PC-9 (cell line): ENCODE measurements around the gene EIF4A3.

Source experiments
- EZH2 ChIP-seq: fragments of 200-600 bp; sonication (generic); IDR thresholded peaks from 2 replicates; pipeline ENCODE4 v1.8.0; 2017; ENCODE audit warnings: antibody characterized with exemption, low read depth
- TF ChIP-seq, protein P1 (sequence below): fragments of 200-600 bp; sonication (generic); conservative IDR thresholded peaks from 2 replicates; pipeline ENCODE4 v1.6.1; 2017; ENCODE audit warnings: mixed run types, antibody characterized with exemption, mild to moderate bottlenecking, moderate library complexity

DNA sequence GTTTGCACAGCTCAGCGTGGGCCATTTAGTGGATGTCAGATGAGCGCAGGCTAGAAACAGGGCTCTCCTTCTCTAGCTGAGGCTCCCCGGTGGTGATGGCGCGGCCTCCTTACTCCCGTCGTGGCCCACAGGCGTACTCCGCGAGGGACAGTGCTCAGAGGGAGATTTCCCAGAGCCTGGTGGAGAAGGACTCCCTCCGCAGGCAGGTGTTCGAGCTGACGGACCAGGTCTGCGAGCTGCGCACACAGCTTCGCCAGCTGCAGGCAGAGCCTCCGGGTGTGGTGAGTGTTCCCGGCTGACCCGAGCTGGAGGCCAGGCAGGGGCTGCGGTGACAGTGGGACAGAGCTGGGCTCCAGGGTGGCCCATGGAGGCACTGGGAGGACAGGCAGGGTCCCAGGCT is 44.3 kb upstream of the EIF4A3 start:
- TF ChIP-seq, protein P1, sequence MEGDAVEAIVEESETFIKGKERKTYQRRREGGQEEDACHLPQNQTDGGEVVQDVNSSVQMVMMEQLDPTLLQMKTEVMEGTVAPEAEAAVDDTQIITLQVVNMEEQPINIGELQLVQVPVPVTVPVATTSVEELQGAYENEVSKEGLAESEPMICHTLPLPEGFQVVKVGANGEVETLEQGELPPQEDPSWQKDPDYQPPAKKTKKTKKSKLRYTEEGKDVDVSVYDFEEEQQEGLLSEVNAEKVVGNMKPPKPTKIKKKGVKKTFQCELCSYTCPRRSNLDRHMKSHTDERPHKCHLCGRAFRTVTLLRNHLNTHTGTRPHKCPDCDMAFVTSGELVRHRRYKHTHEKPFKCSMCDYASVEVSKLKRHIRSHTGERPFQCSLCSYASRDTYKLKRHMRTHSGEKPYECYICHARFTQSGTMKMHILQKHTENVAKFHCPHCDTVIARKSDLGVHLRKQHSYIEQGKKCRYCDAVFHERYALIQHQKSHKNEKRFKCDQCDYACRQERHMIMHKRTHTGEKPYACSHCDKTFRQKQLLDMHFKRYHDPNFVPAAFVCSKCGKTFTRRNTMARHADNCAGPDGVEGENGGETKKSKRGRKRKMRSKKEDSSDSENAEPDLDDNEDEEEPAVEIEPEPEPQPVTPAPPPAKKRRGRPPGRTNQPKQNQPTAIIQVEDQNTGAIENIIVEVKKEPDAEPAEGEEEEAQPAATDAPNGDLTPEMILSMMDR: no peak
- TF ChIP-seq EZH2: no peak
